HEK293 (cell line): ENCODE measurements around the gene TNFSF13B.

ENCODE experiments used
- AEBP2 ChIP-seq: fragments of 450-650 bp; formaldehyde crosslinking; IDR thresholded peaks from 2 replicates; pipeline ENCODE4 v1.5.1; 2016; ENCODE audit warnings: missing biosample characterization, missing genetic modification characterization, borderline replicate concordance
- ELK4 ChIP-seq: IDR thresholded peaks from 2 replicates; pipeline ENCODE4 v1.6.1; 2011; ENCODE audit warnings: mild to moderate bottlenecking, low read depth, low read length, borderline replicate concordance
- INSM2 ChIP-seq: fragments of 450-650 bp; formaldehyde crosslinking; IDR thresholded peaks from 2 replicates; pipeline ENCODE4 v1.5.1; 2016; ENCODE audit warnings: missing biosample characterization, missing genetic modification characterization
- PATZ1 ChIP-seq: fragments of 450-650 bp; formaldehyde crosslinking; IDR thresholded peaks from 2 replicates; pipeline ENCODE4 v1.5.1; 2016; ENCODE audit warnings: missing biosample characterization, missing genetic modification characterization
- PRDM1 ChIP-seq: fragments of 450-650 bp; formaldehyde crosslinking; IDR thresholded peaks from 2 replicates; pipeline ENCODE4; 2016; ENCODE audit warnings: missing biosample characterization, missing genetic modification characterization
- YY1 ChIP-seq: fragments of 450-650 bp; formaldehyde crosslinking; IDR thresholded peaks from 2 replicates; pipeline ENCODE4 v1.5.1; 2018; ENCODE audit warnings: missing biosample characterization, missing genetic modification characterization
- ZBTB17 ChIP-seq: fragments of 450-650 bp; formaldehyde crosslinking; IDR thresholded peaks from 2 replicates; pipeline ENCODE4 v1.5.1; 2016; ENCODE audit warnings: missing biosample characterization, missing genetic modification characterization
- ZFP3 ChIP-seq: fragments of 450-650 bp; formaldehyde crosslinking; IDR thresholded peaks from 2 replicates; pipeline ENCODE4 v1.5.1; 2016; ENCODE audit warnings: low read depth, missing biosample characterization, missing genetic modification characterization
- ZNF175 ChIP-seq: fragments of 450-650 bp; formaldehyde crosslinking; IDR thresholded peaks from 2 replicates; pipeline ENCODE4 v1.5.1; 2016; ENCODE audit warnings: missing biosample characterization, missing genetic modification characterization
- ZNF624 ChIP-seq: fragments of 450-650 bp; formaldehyde crosslinking; IDR thresholded peaks from 2 replicates; pipeline ENCODE4 v1.5.1; 2017; ENCODE audit warnings: missing biosample characterization, missing genetic modification characterization
- TF ChIP-seq, protein P1 (sequence below): fragments of 450-650 bp; formaldehyde crosslinking; conservative IDR thresholded peaks from 2 replicates; pipeline ENCODE4 v1.5.1; 2016; ENCODE audit warnings: low read depth, missing biosample characterization, missing genetic modification characterization
- TF ChIP-seq, protein P2 (sequence below): fragments of 450-650 bp; formaldehyde crosslinking; IDR thresholded peaks from 2 replicates; pipeline ENCODE4 v1.5.1; 2016; ENCODE audit warnings: missing biosample characterization, missing genetic modification characterization, low read depth
- TF ChIP-seq, protein P3 (sequence below): fragments of 450-650 bp; formaldehyde crosslinking; IDR thresholded peaks from 2 replicates; pipeline ENCODE4 v1.5.1; 2016; ENCODE audit warnings: missing biosample characterization, missing genetic modification characterization

GRCh38 chr13:108249150-108249549 lies 20.4 kb upstream of the TNFSF13B start:
- no peak for TF ChIP-seq AEBP2 (tag by site-specific recombination)
- no peak for TF ChIP-seq PRDM1 (tag by site-specific recombination)
- TF ChIP-seq ZFP3 (tag by site-specific recombination), result no peak
- TF ChIP-seq INSM2 (tag by site-specific recombination), result no peak
- TF ChIP-seq, protein P1, sequence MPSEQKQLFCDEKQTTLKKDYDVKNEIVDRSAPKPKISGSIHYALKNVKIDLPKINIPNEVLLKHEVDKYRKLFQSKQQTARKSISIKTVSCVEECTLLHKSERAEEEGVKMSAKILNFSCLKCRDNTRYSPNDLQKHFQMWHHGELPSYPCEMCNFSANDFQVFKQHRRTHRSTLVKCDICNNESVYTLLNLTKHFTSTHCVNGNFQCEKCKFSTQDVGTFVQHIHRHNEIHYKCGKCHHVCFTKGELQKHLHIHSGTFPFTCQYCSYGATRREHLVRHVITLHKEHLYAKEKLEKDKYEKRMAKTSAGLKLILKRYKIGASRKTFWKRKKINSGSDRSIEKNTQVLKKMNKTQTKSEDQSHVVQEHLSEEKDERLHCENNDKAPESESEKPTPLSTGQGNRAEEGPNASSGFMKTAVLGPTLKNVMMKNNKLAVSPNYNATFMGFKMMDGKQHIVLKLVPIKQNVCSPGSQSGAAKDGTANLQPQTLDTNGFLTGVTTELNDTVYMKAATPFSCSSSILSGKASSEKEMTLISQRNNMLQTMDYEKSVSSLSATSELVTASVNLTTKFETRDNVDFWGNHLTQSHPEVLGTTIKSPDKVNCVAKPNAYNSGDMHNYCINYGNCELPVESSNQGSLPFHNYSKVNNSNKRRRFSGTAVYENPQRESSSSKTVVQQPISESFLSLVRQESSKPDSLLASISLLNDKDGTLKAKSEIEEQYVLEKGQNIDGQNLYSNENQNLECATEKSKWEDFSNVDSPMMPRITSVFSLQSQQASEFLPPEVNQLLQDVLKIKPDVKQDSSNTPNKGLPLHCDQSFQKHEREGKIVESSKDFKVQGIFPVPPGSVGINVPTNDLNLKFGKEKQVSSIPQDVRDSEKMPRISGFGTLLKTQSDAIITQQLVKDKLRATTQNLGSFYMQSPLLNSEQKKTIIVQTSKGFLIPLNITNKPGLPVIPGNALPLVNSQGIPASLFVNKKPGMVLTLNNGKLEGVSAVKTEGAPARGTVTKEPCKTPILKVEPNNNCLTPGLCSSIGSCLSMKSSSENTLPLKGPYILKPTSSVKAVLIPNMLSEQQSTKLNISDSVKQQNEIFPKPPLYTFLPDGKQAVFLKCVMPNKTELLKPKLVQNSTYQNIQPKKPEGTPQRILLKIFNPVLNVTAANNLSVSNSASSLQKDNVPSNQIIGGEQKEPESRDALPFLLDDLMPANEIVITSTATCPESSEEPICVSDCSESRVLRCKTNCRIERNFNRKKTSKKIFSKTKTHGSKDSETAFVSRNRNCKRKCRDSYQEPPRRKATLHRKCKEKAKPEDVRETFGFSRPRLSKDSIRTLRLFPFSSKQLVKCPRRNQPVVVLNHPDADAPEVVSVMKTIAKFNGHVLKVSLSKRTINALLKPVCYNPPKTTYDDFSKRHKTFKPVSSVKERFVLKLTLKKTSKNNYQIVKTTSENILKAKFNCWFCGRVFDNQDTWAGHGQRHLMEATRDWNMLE, result no peak
- TF ChIP-seq ZNF175 (tag by site-specific recombination), result no peak
- TF ChIP-seq, protein P2, sequence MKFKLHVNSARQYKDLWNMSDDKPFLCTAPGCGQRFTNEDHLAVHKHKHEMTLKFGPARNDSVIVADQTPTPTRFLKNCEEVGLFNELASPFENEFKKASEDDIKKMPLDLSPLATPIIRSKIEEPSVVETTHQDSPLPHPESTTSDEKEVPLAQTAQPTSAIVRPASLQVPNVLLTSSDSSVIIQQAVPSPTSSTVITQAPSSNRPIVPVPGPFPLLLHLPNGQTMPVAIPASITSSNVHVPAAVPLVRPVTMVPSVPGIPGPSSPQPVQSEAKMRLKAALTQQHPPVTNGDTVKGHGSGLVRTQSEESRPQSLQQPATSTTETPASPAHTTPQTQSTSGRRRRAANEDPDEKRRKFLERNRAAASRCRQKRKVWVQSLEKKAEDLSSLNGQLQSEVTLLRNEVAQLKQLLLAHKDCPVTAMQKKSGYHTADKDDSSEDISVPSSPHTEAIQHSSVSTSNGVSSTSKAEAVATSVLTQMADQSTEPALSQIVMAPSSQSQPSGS (tag by site-specific recombination), result no peak
- TF ChIP-seq PATZ1 (tag by site-specific recombination), result no peak
- TF ChIP-seq YY1 (tag by site-specific recombination), result no peak
- no peak for TF ChIP-seq ELK4
- TF ChIP-seq ZBTB17 (tag by site-specific recombination), result no peak
- no peak for TF ChIP-seq ZNF624 (tag by site-specific recombination)
- TF ChIP-seq, protein P3, sequence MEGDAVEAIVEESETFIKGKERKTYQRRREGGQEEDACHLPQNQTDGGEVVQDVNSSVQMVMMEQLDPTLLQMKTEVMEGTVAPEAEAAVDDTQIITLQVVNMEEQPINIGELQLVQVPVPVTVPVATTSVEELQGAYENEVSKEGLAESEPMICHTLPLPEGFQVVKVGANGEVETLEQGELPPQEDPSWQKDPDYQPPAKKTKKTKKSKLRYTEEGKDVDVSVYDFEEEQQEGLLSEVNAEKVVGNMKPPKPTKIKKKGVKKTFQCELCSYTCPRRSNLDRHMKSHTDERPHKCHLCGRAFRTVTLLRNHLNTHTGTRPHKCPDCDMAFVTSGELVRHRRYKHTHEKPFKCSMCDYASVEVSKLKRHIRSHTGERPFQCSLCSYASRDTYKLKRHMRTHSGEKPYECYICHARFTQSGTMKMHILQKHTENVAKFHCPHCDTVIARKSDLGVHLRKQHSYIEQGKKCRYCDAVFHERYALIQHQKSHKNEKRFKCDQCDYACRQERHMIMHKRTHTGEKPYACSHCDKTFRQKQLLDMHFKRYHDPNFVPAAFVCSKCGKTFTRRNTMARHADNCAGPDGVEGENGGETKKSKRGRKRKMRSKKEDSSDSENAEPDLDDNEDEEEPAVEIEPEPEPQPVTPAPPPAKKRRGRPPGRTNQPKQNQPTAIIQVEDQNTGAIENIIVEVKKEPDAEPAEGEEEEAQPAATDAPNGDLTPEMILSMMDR, result no peak
